HEK293 (cell line): ENCODE results near the gene TCEAL3.

Experiments used
- CTCF ChIA-PET: fragments of 350-600 bp; formaldehyde crosslinking; extraction: SDS; loops from one replicate; lab custom pipeline; 2021; ENCODE audit warnings: antibody characterized with exemption; lab: Yijun Ruan, JAX
- POLR2A ChIA-PET: fragments of 300-600 bp; formaldehyde crosslinking; extraction: SDS; loops from one replicate; lab custom pipeline; 2020; ENCODE audit warnings: antibody characterized with exemption, inconsistent platforms; lab: Yijun Ruan, JAX
- H3K27ac ChIP-seq: fragments of 200-500 bp; sonication (Bioruptor generic); 2 replicates; pipeline ENCODE4 v1.5.1; 2014; ENCODE audit warnings: low read depth, low read length, control low read depth, inconsistent platforms; ENCODE audit errors: extremely low read depth
- H3K36me3 ChIP-seq, 2 experiments: fragments of 200-500 bp in 1 of 2; sonication (Bioruptor generic) in 1 of 2; 1 replicate in 1 of 2; 2 replicates in 1 of 2; pipeline ENCODE4 v1.5.1; 2014 to 2017; ENCODE audit warnings: inconsistent platforms in 2 of 2, low read length in 2 of 2; ENCODE audit not compliant: control insufficient read depth in 2 of 2, insufficient read depth in 1 of 2
- H3K4me1 ChIP-seq: fragments of 200-500 bp; sonication (Bioruptor generic); 2 replicates; pipeline ENCODE4 v1.5.1; 2014; ENCODE audit warnings: mild to moderate bottlenecking, low read length, inconsistent platforms; ENCODE audit not compliant: control insufficient read depth, insufficient read depth
- H3K4me3 ChIP-seq: 2 replicates; pipeline ENCODE4 v1.5.1; 2011; ENCODE audit warnings: low read depth, mild to moderate bottlenecking, control low read depth, low read length, moderate library complexity
- H3K9me3 ChIP-seq: fragments of 200-500 bp; sonication (Bioruptor generic); 2 replicates; pipeline ENCODE4 v1.5.1; 2014; ENCODE audit warnings: low read depth, low read length, inconsistent platforms; ENCODE audit not compliant: control insufficient read depth, insufficient read depth
- AEBP2 ChIP-seq: fragments of 450-650 bp; formaldehyde crosslinking; IDR thresholded peaks from 2 replicates; pipeline ENCODE4 v1.5.1; 2016; ENCODE audit warnings: missing biosample characterization, missing genetic modification characterization, borderline replicate concordance
- GFI1B ChIP-seq: fragments of 450-650 bp; formaldehyde crosslinking; IDR thresholded peaks from 2 replicates; pipeline ENCODE4 v1.5.1; 2016; ENCODE audit warnings: missing biosample characterization, missing genetic modification characterization
- GLI2 ChIP-seq: fragments of 450-650 bp; formaldehyde crosslinking; IDR thresholded peaks from 2 replicates; pipeline ENCODE4; 2017; ENCODE audit warnings: missing biosample characterization, missing genetic modification characterization, low read depth, borderline replicate concordance
- PRDM1 ChIP-seq: fragments of 450-650 bp; formaldehyde crosslinking; IDR thresholded peaks from 2 replicates; pipeline ENCODE4; 2016; ENCODE audit warnings: missing biosample characterization, missing genetic modification characterization
- REPIN1 ChIP-seq: fragments of 450-650 bp; formaldehyde crosslinking; IDR thresholded peaks from 2 replicates; pipeline ENCODE4 v1.5.1; 2017; ENCODE audit warnings: missing biosample characterization, missing genetic modification characterization, low read depth
- TRIM28 ChIP-seq: IDR thresholded peaks from 2 replicates; pipeline ENCODE4 v1.6.1; 2011; ENCODE audit warnings: low read length, control low read depth, borderline replicate concordance
- ZBTB1 ChIP-seq: fragments of 450-650 bp; formaldehyde crosslinking; IDR thresholded peaks from 2 replicates; pipeline ENCODE4 v1.5.1; 2016; ENCODE audit warnings: missing biosample characterization, missing genetic modification characterization
- ZBTB10 ChIP-seq: fragments of 450-650 bp; formaldehyde crosslinking; IDR thresholded peaks from 2 replicates; pipeline ENCODE4 v1.5.1; 2016; ENCODE audit warnings: missing biosample characterization, missing genetic modification characterization
- ZBTB20 ChIP-seq: fragments of 450-650 bp; formaldehyde crosslinking; IDR thresholded peaks from 2 replicates; pipeline ENCODE4 v1.5.1; 2016; ENCODE audit warnings: missing biosample characterization, missing genetic modification characterization
- ZBTB26 ChIP-seq: fragments of 450-650 bp; formaldehyde crosslinking; optimal IDR thresholded peaks from 2 replicates; pipeline ENCODE3; 2016; ENCODE audit warnings: missing biosample characterization, mild to moderate bottlenecking, missing genetic modification characterization
- ZBTB48 ChIP-seq: fragments of 450-650 bp; formaldehyde crosslinking; IDR thresholded peaks from 2 replicates; pipeline ENCODE4 v1.5.1; 2016; ENCODE audit warnings: missing biosample characterization, missing genetic modification characterization
- ZFP3 ChIP-seq: fragments of 450-650 bp; formaldehyde crosslinking; IDR thresholded peaks from 2 replicates; pipeline ENCODE4 v1.5.1; 2016; ENCODE audit warnings: low read depth, missing biosample characterization, missing genetic modification characterization
- ZFP37 ChIP-seq: fragments of 450-650 bp; formaldehyde crosslinking; IDR thresholded peaks from 2 replicates; pipeline ENCODE4 v1.5.1; 2016; ENCODE audit warnings: missing biosample characterization, missing genetic modification characterization
- ZNF121 ChIP-seq: fragments of 450-650 bp; formaldehyde crosslinking; IDR thresholded peaks from 2 replicates; pipeline ENCODE4 v1.5.1; 2016; ENCODE audit warnings: missing biosample characterization, missing genetic modification characterization
- ZNF174 ChIP-seq: fragments of 450-650 bp; formaldehyde crosslinking; IDR thresholded peaks from 2 replicates; pipeline ENCODE4 v1.5.0; 2017; ENCODE audit warnings: missing biosample characterization, mild to moderate bottlenecking, missing genetic modification characterization
- ZNF274 ChIP-seq, 2 experiments: fragments of 200-500 bp in 1 of 2; fragments of 450-650 bp in 1 of 2; sonication (Bioruptor generic) in 1 of 2; formaldehyde crosslinking in 1 of 2; IDR thresholded peaks; 2 replicates each; pipeline versions ENCODE4 v1.5.1 to v1.6.1; 2014 to 2016; ENCODE audit warnings: borderline replicate concordance in 1 of 2, inconsistent platforms in 1 of 2, low read length in 1 of 2, missing biosample characterization in 1 of 2, missing genetic modification characterization in 1 of 2
- ZNF302 ChIP-seq: fragments of 450-650 bp; formaldehyde crosslinking; IDR thresholded peaks from 2 replicates; pipeline ENCODE4 v1.5.1; 2016; ENCODE audit warnings: missing biosample characterization, missing genetic modification characterization, low read depth
- ZNF416 ChIP-seq: fragments of 450-650 bp; formaldehyde crosslinking; IDR thresholded peaks from 2 replicates; pipeline ENCODE4 v1.5.1; 2016; ENCODE audit warnings: missing biosample characterization, missing genetic modification characterization
- ZNF423 ChIP-seq: fragments of 450-650 bp; formaldehyde crosslinking; IDR thresholded peaks from 2 replicates; pipeline ENCODE4 v1.5.1; 2016; ENCODE audit warnings: missing biosample characterization, missing genetic modification characterization
- ZNF501 ChIP-seq: fragments of 450-650 bp; formaldehyde crosslinking; IDR thresholded peaks from 2 replicates; pipeline ENCODE4 v1.5.1; 2016; ENCODE audit warnings: missing biosample characterization, missing genetic modification characterization
- ZNF580 ChIP-seq: fragments of 450-650 bp; formaldehyde crosslinking; IDR thresholded peaks from 2 replicates; pipeline ENCODE4 v1.5.1; 2016; ENCODE audit warnings: missing biosample characterization, missing genetic modification characterization
- ZNF629 ChIP-seq: fragments of 450-650 bp; formaldehyde crosslinking; IDR thresholded peaks from 2 replicates; pipeline ENCODE4 v1.5.1; 2017; ENCODE audit warnings: missing biosample characterization, missing genetic modification characterization
- ZNF639 ChIP-seq: fragments of 450-650 bp; formaldehyde crosslinking; IDR thresholded peaks from 2 replicates; pipeline ENCODE4 v1.5.1; 2016; ENCODE audit warnings: missing biosample characterization, missing genetic modification characterization
- ZNF677 ChIP-seq: fragments of 450-650 bp; IDR thresholded peaks from 2 replicates; pipeline ENCODE4 v1.5.0; 2018; ENCODE audit warnings: missing biosample characterization, mild to moderate bottlenecking, missing genetic modification characterization, moderate library complexity
- ZSCAN5A ChIP-seq: fragments of 450-650 bp; formaldehyde crosslinking; IDR thresholded peaks from 2 replicates; pipeline ENCODE4 v1.5.1; 2016; ENCODE audit warnings: missing biosample characterization, missing genetic modification characterization

The TCEAL3 gene

GRCh38 chrX:103615781-103616371 is 8.1 kb downstream of the TCEAL3 start:
- no peak overlapping the region for H3K4me3 ChIP-seq
- H3K4me1 ChIP-seq = no peaks in the 10 kb centered on the region
- ChIA-PET CTCF (interaction anchor here (0.6 kb wide), 1 partner anchor 12 kb away, joined by 3 read pairs; no protein-coding TSS in a partner anchor), POLR2A (interaction anchor here (1.0 kb wide), 1 partner anchor 14 kb away, joined by 3 read pairs; no protein-coding TSS in a partner anchor)
- peaks cover 0 to 5% of the 10 kb centered on the region in 2 experiments; a peak in 1 of 3 replicates for H3K36me3 ChIP-seq
- TF ChIP-seq ZNF629 (tag by site-specific recombination) (no peak), ZNF423 (tag by site-specific recombination) (no peak), AEBP2 (tag by site-specific recombination) (no peak), ZNF174 (tag by site-specific recombination) (no peak), ZBTB1 (no peak), ZNF416 (tag by site-specific recombination) (no peak), ZFP3 (no peak), ZBTB26 (tag by site-specific recombination) (no peak), ZNF302 (no peak), ZSCAN5A (tag by site-specific recombination) (no peak), ZBTB48 (tag by site-specific recombination) (no peak), ZFP37 (no peak), TRIM28 (no peak), ZNF580 (tag by site-specific recombination) (no peak), GFI1B (tag by site-specific recombination) (no peak), ZBTB20 (no peak), ZNF639 (tag by site-specific recombination) (no peak)
- no peaks in the 10 kb centered on the region for H3K9me3 ChIP-seq
- H3K27ac ChIP-seq = no peak overlapping the region

- POLR2A ChIA-PET = interaction anchor here (1.3 kb wide), 1 partner anchor 13 kb away, joined by 3 read pairs; no protein-coding TSS in a partner anchor
- TF ChIP-seq ZNF677 (no peak), ZBTB10 (tag by site-specific recombination) (no peak), ZNF274 (IDR thresholded peaks at IDR 0.05; ENCODE audit: low read length) (no peak), ZNF274 (tag by site-specific recombination; IDR thresholded peaks at IDR 0.05; ENCODE audit: borderline replicate concordance) (no peak), REPIN1 (no peak), ZNF501 (tag by site-specific recombination) (no peak), ZNF121 (no peak), PRDM1 (no peak), GLI2 (tag by site-specific recombination) (no peak)
These were observed 9.0 kb downstream of the TCEAL3 start for GRCh38 chrX:103616676-103617186.

More at GRCh38 chrX:103616676-103617186, 9.0 kb downstream of the TCEAL3 start:
- Histone ChIP-seq H3K27ac (no peak overlapping the region), H3K9me3 (no peaks in the 10 kb centered on the region), H3K36me3 (peaks cover 0 to 6% of the 10 kb centered on the region in 2 experiments; a peak in 1 of 3 replicates), H3K4me3 (no peak overlapping the region), H3K4me1 (no peaks in the 10 kb centered on the region)
- CTCF ChIA-PET = interaction anchor here (2.2 kb wide), 1 partner anchor 13 kb away, joined by 9 read pairs; no protein-coding TSS in a partner anchor
